ENCODE data around the gene LHX5. TPM values are rescaled to one million over a fixed set of nuclear protein-coding genes. Genes with fewer than 3 reads are reported as not detected.

LHX5 gene
- polyA plus RNA-seq, 3 donors: not detected

DNA sequence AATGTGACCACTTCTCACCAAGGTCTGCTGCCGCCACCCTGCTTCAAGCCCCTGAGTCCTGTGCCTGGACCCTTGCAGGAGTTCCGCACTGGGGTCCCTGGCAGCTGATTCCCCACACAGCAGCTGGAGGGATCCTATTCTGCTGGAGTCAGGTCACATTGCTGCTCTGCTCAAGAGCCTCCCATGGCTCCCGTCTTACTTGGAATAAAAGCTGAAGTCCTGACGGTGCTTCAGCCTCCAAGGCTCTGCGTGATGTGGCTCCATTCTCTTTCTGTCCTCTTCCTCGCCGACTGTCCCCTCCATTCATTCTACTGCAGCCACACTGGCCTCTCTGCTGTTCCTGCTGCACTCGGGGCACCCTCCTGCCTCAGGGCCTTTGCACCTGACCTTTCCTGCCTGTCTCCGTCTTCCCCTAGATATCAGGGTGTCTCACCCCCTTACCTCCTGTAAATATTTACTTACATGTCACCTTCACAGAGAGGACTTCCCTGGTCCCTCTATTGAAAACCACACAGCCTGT, 57.1 kb downstream of the LHX5 start:
- peaks cover 0 to 5% (median 0%) of the 10 kb centered on the region in 3 donors for H3K27me3 Mint-ChIP-seq (ENCODE audit: low read depth in 3 of 3)
- intact Hi-C loops (cut with micrococcal nuclease): no loop called here
- peak overlapping the region in 6 of 7 donors; percentile 3 to 99 (median 97) for H3K27ac Mint-ChIP-seq
- H3K36me3 Mint-ChIP-seq: peaks cover 0 to 2% of the 10 kb centered on the region in 2 donors
- 95% methylated on average over 9 of the region's 9 CpGs for WGBS (ENCODE audit: insufficient coverage)
- Histone ChIP-seq H3K27ac (ENCODE audit: low read depth in 1 of 2, low read length in 2 of 2) (no peak overlapping the region), H3K4me2 (replicated peaks; ENCODE audit: extremely low read depth, low read length, poor library complexity, severe bottlenecking) (no peak overlapping the region), H3K9ac (ENCODE audit: insufficient read depth, low read length, poor library complexity, severe bottlenecking) (no peak overlapping the region), H3K79me2 (ENCODE audit: insufficient read depth, low read length) (no peaks in the 10 kb centered on the region), H2AFZ (ENCODE audit: insufficient read depth, low read depth, low read length, poor library complexity, severe bottlenecking) (no peak overlapping the region), H3K27me3 (ENCODE audit: control insufficient read depth in 2 of 2, insufficient read depth in 2 of 2, low read length in 2 of 2) (no peaks in the 10 kb centered on the region), H4K20me1 (ENCODE audit: insufficient read depth, low read length) (no peaks in the 10 kb centered on the region), H3K4me1 (ENCODE audit: control insufficient read depth in 1 of 2, insufficient read depth in 2 of 2, low read length in 2 of 2) (peaks cover 31 to 44% of the 10 kb centered on the region in 2 donors), H3K4me3 (replicated peaks in 1 of 3; ENCODE audit: low read depth in 2 of 3, low read length in 3 of 3) (no peak overlapping the region), H3K9me3 (replicated peaks in 1 of 2; ENCODE audit: control insufficient read depth in 1 of 2, insufficient read depth in 1 of 2, low read length in 2 of 2) (no peaks in the 10 kb centered on the region), H3K36me3 (replicated peaks in 1 of 2; ENCODE audit: control insufficient read depth in 1 of 2, insufficient read depth in 2 of 2, low read length in 2 of 2) (no peaks in the 10 kb centered on the region)
- H3K4me3 Mint-ChIP-seq: peak overlapping the region in 1 of 2 donors; percentile 41
- TF ChIP-seq, protein P1, sequence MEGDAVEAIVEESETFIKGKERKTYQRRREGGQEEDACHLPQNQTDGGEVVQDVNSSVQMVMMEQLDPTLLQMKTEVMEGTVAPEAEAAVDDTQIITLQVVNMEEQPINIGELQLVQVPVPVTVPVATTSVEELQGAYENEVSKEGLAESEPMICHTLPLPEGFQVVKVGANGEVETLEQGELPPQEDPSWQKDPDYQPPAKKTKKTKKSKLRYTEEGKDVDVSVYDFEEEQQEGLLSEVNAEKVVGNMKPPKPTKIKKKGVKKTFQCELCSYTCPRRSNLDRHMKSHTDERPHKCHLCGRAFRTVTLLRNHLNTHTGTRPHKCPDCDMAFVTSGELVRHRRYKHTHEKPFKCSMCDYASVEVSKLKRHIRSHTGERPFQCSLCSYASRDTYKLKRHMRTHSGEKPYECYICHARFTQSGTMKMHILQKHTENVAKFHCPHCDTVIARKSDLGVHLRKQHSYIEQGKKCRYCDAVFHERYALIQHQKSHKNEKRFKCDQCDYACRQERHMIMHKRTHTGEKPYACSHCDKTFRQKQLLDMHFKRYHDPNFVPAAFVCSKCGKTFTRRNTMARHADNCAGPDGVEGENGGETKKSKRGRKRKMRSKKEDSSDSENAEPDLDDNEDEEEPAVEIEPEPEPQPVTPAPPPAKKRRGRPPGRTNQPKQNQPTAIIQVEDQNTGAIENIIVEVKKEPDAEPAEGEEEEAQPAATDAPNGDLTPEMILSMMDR (IDR thresholded peaks at IDR 0.05): no peak
- peaks cover 0 to 4% (median 0%) of the 10 kb centered on the region in 7 donors for H3K9me3 Mint-ChIP-seq
- DNase-seq: no peak
- peaks cover 38% of the 10 kb centered on the region for H3K4me1 Mint-ChIP-seq

DNA sequence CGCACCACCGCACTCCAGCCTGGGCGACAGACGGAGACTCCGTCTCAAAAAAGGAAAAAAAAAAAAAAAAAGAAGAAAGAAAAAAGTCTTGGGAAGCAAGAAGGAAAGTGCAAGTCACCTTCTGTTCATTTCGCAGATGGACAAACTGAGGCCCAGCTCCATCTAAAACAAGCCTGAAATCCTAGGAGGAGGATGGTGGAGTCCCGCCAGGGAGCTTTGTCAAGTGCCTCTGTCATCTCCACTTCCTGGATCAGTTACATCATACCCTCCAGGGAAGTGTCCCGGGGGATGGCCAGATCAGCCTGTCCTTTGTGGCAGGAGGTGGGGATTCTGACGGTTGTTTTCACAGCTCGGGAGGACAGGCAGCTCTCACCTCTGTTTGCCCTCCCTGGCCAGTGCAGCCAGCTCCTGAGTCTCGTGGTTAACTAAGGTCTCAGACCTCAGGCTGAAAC, 58.2 kb downstream of the LHX5 start:
- peak overlapping the region in 1 of 7 donors; percentile 18 for H3K27ac Mint-ChIP-seq
- DNase-seq: peak in 2 of 3 donors; percentile 38 to 66
- no peaks in the 10 kb centered on the region for H3K79me2 ChIP-seq (ENCODE audit: insufficient read depth, low read length)
- intact Hi-C loops (cut with micrococcal nuclease): no loop called here
- H3K4me3 Mint-ChIP-seq: no peak overlapping the region
- 52% methylated on average over 4 of the region's 11 CpGs for WGBS (ENCODE audit: insufficient coverage)
- no peaks in the 10 kb centered on the region for H3K9me3 ChIP-seq (replicated peaks in 1 of 2; ENCODE audit: control insufficient read depth in 1 of 2, insufficient read depth in 1 of 2, low read length in 2 of 2)
- H3K4me2 ChIP-seq (replicated peaks; ENCODE audit: extremely low read depth, low read length, poor library complexity, severe bottlenecking): no peak overlapping the region
- H3K36me3 Mint-ChIP-seq: peaks cover 0 to 2% of the 10 kb centered on the region in 2 donors
- TF ChIP-seq, protein P1 (IDR thresholded peaks at IDR 0.05): no peak
- peaks cover 0 to 4% (median 0%) of the 10 kb centered on the region in 7 donors for H3K9me3 Mint-ChIP-seq
- H3K27ac ChIP-seq (ENCODE audit: low read depth in 1 of 2, low read length in 2 of 2): no peak overlapping the region
- no peak overlapping the region for H3K4me3 ChIP-seq (replicated peaks in 1 of 3; ENCODE audit: low read depth in 2 of 3, low read length in 3 of 3)
- H4K20me1 ChIP-seq (ENCODE audit: insufficient read depth, low read length): no peaks in the 10 kb centered on the region
- H2AFZ ChIP-seq (ENCODE audit: insufficient read depth, low read depth, low read length, poor library complexity, severe bottlenecking): no peak overlapping the region
- no peaks in the 10 kb centered on the region for H3K36me3 ChIP-seq (replicated peaks in 1 of 2; ENCODE audit: control insufficient read depth in 1 of 2, insufficient read depth in 2 of 2, low read length in 2 of 2)
- H3K9ac ChIP-seq (ENCODE audit: insufficient read depth, low read length, poor library complexity, severe bottlenecking): no peak overlapping the region
- peaks cover 32 to 43% of the 10 kb centered on the region in 2 donors for H3K4me1 ChIP-seq (ENCODE audit: control insufficient read depth in 1 of 2, insufficient read depth in 2 of 2, low read length in 2 of 2)
- peaks cover 33% of the 10 kb centered on the region for H3K4me1 Mint-ChIP-seq
- peaks cover 0 to 5% (median 0%) of the 10 kb centered on the region in 3 donors for H3K27me3 Mint-ChIP-seq (ENCODE audit: low read depth in 3 of 3)
- H3K27me3 ChIP-seq (ENCODE audit: control insufficient read depth in 2 of 2, insufficient read depth in 2 of 2, low read length in 2 of 2): no peaks in the 10 kb centered on the region

Other genes with a start within 250 kb of the LHX5 start
- 10 to 100 TPM; 21.6 to 46.0 (median 32.4) TPM for gene SLC8B1, start 136.8 kb downstream of the LHX5 start, polyA plus RNA-seq
- 10 to 100 TPM in 1 of 3 donors, 1 to 10 TPM in 2; 8.5 to 12.4 (median 8.8) TPM for gene PLBD2, start 113.3 kb downstream of the LHX5 start, polyA plus RNA-seq
- gene SDS, start 68.0 kb downstream of the LHX5 start, polyA plus RNA-seq: 1 to 10 TPM in 2 of 3 donors, under 1 TPM in 1; 0.89 to 2.3 (median 1.1) TPM
- gene SDSL, start 49.5 kb downstream of the LHX5 start, polyA plus RNA-seq: 10 to 100 TPM in 1 of 3 donors, 1 to 10 TPM in 2; 4.6 to 10.0 (median 6.5) TPM